B cell (primary cell): ENCODE measurements around the gene LEMD3. TPM values are rescaled to one million over a fixed set of nuclear protein-coding genes. Genes with fewer than 3 reads are reported as not detected.

ENCODE experiments used
- ATAC-seq: fragments of 200-7000 bp; cut with Tn5 transposase; one replicate; pipeline ENCODE4 v1.10.0; 2021; ENCODE audit warnings: low read depth, mild to moderate bottlenecking, moderate number of reproducible peaks, moderate library complexity
- CTCF ChIA-PET: fragments of 350-600 bp; sonication (Branson Sonifier 250); formaldehyde crosslinking; loops from one replicate; lab custom pipeline; 2021; ENCODE audit warnings: antibody characterized with exemption, inconsistent platforms; lab: Charles Lee
- POLR2A ChIA-PET: fragments of 350-600 bp; sonication (Branson Sonifier 250); formaldehyde crosslinking; loops from one replicate; lab custom pipeline; 2021; ENCODE audit warnings: antibody characterized with exemption; lab: Charles Lee
- DNase-seq: peaks from one replicate; pipeline ENCODE4 v3.0.0; 2013
- H2AFZ ChIP-seq: 2 replicates; pipeline ENCODE4 v1.6.1; 2012; ENCODE audit warnings: mild to moderate bottlenecking, low read depth, low read length; ENCODE audit not compliant: insufficient read depth, poor library complexity, severe bottlenecking
- H3K27ac ChIP-seq, 2 donors: 1 replicate in 1 of 2; 2 replicates in 1 of 2; pipeline ENCODE4 v1.5.1; 2012 to 2013; ENCODE audit warnings: low read length in 2 of 2, mild to moderate bottlenecking in 2 of 2, moderate library complexity in 1 of 2
- H3K27me3 ChIP-seq, 4 experiments: fragments of 200-600 bp in 1 of 4; sonication (generic) in 1 of 4; replicated peaks in 1 of 4; 1 replicate in 2 of 4; 2 replicates in 2 of 4; pipeline versions ENCODE4 v1.6.1 to v1.7.0; 2013 to 2016; ENCODE audit warnings: low read length in 3 of 4, mild to moderate bottlenecking in 2 of 4, mixed read lengths in 1 of 4, moderate library complexity in 1 of 4; ENCODE audit not compliant: insufficient read depth in 4 of 4, control insufficient read depth in 3 of 4; ENCODE audit errors: control extremely low read depth in 1 of 4
- H3K36me3 ChIP-seq, 2 experiments: replicated peaks in 1 of 2; 1 replicate in 1 of 2; 2 replicates in 1 of 2; pipeline versions ENCODE4 v1.6.1 to v1.7.1; 2013; ENCODE audit warnings: low read length in 1 of 2; ENCODE audit not compliant: insufficient read depth in 2 of 2, control insufficient read depth in 1 of 2; ENCODE audit errors: control extremely low read depth in 1 of 2, extremely low read depth in 1 of 2
- H3K4me1 ChIP-seq, 2 donors: fragments of 200-600 bp in 1 of 2; sonication (generic) in 1 of 2; 1 replicate in 1 of 2; 2 replicates in 1 of 2; pipeline versions ENCODE4 v1.5.1 to v1.6.1; 2013 to 2017; ENCODE audit warnings: low read length in 2 of 2; ENCODE audit not compliant: control insufficient read depth in 2 of 2, insufficient read depth in 2 of 2
- H3K4me2 ChIP-seq: replicated peaks from 2 replicates; pipeline ENCODE3; 2012; ENCODE audit warnings: mild to moderate bottlenecking, low read depth, low read length; ENCODE audit not compliant: poor library complexity, severe bottlenecking
- H3K4me3 ChIP-seq, 5 experiments: fragments of 200-600 bp in 1 of 5; sonication (generic) in 1 of 5; 1 replicate in 3 of 5; 2 replicates in 2 of 5; pipeline versions ENCODE4 v1.5.1 to v1.7.0; 2011 to 2016; ENCODE audit warnings: low read length in 4 of 5, mild to moderate bottlenecking in 4 of 5, low read depth in 2 of 5, control low read depth in 1 of 5, moderate library complexity in 1 of 5; ENCODE audit not compliant: insufficient read depth in 1 of 5; ENCODE audit errors: control extremely low read depth in 1 of 5, extremely low read depth in 1 of 5
- H3K79me2 ChIP-seq: fragments of 200-600 bp; sonication (generic); one replicate; pipeline ENCODE4 v1.6.0; 2016; ENCODE audit warnings: low read length; ENCODE audit not compliant: control insufficient read depth, insufficient read depth
- H3K9ac ChIP-seq: fragments of 200-600 bp; sonication (generic); 2 replicates; pipeline ENCODE4 v1.6.1; 2017; ENCODE audit warnings: mild to moderate bottlenecking, low read length, moderate library complexity
- H3K9me3 ChIP-seq, 3 donors: one replicate each; pipeline versions ENCODE4 v1.6.1 to v1.7.1; 2013; ENCODE audit warnings: low read length in 2 of 3; ENCODE audit not compliant: control insufficient read depth in 2 of 3, insufficient read depth in 1 of 3; ENCODE audit errors: control extremely low read depth in 1 of 3
- H4K20me1 ChIP-seq: 2 replicates; pipeline ENCODE4 v1.6.0; 2012; ENCODE audit warnings: mild to moderate bottlenecking, low read length; ENCODE audit not compliant: insufficient read depth, control insufficient read depth, poor library complexity, severe bottlenecking
- H3K27ac Mint-ChIP-seq: one replicate; pipeline ENCODE4 v1.8.0; 2021; ENCODE audit warnings: mixed read lengths
- H3K27me3 Mint-ChIP-seq: one replicate; pipeline ENCODE4 v1.8.0; 2021; ENCODE audit warnings: mixed read lengths
- H3K4me1 Mint-ChIP-seq: one replicate; pipeline ENCODE4 v1.8.0; 2021; ENCODE audit warnings: mixed read lengths
- H3K4me3 Mint-ChIP-seq: one replicate; pipeline ENCODE4 v1.8.0; 2021; ENCODE audit warnings: mixed read lengths
- H3K9me3 Mint-ChIP-seq: one replicate; pipeline ENCODE4 v1.8.0; 2022; ENCODE audit warnings: mixed read lengths; ENCODE audit not compliant: insufficient read depth
- CTCF ChIP-seq: fragments of 200-600 bp; IDR thresholded peaks from one replicate; pipeline ENCODE4 v1.8.0; 2022; ENCODE audit warnings: antibody characterized with exemption, mild to moderate bottlenecking
- EZH2 ChIP-seq: IDR thresholded peaks from 2 replicates; pipeline ENCODE4 v1.6.1; 2012; ENCODE audit warnings: borderline replicate concordance, low read depth, mild to moderate bottlenecking, moderate library complexity, low read length; ENCODE audit not compliant: insufficient read depth, poor library complexity, severe bottlenecking
- WGBS: methylation state at CpG from one replicate; pipeline ENCODE4 v1.1.5; 2013; ENCODE audit warnings: missing lambda C conversion rate; ENCODE audit not compliant: insufficient coverage; 5-methylcytosine and 5-hydroxymethylcytosine counted together
- intact Hi-C: fragments of 100-400 bp; cut with micrococcal nuclease; formaldehyde crosslinking; loops from one replicate; pipeline ENCODE4 v1.10.0; 2022
- polyA plus RNA-seq: library from polyadenylated mRNA; depleted of rRNA; stranded (reverse); fragments of >200 nt; gene quantifications from 2 replicates; pipeline ENCODE4 v1.2.3, GENCODE V29; 2012
- total RNA-seq, 2 donors: library from RNA; stranded (reverse); fragments of 120-200 nt in 1 of 2; gene quantifications; 1 replicate in 1 of 2; 2 replicates in 1 of 2; pipeline versions ENCODE4 v1.2.3 to v1.2.4, GENCODE V29; 2013 to 2022

The LEMD3 gene
- total and polyA plus RNA-seq, 2 donors (not counting 1 experiment from before 2014, with no cell fraction given), result 19.4 to 71.8 TPM

GRCh38 chr12:65204886-65205525 is 35.6 kb downstream of the LEMD3 start:
- TF ChIP-seq CTCF (no peak), EZH2 (no peak)
- Histone ChIP-seq H3K79me2 (peaks cover 92% of the 10 kb centered on the region), H4K20me1 (no peaks in the 10 kb centered on the region), H2AFZ (no peak overlapping the region), H3K9ac (no peak overlapping the region), H3K27me3 (no peaks in the 10 kb centered on the region), H3K9me3 (peaks cover 0 to 1% (median 0%) of the 10 kb centered on the region in 3 donors), H3K27ac (peak overlapping the region in 1 of 2 donors; percentile 82), H3K36me3 (peaks cover 0 to 2% of the 10 kb centered on the region in 2 experiments), H3K4me2 (peak overlapping the region; percentile 31), H3K4me3 (no peak overlapping the region), H3K4me1 (peaks cover 35 to 58% of the 10 kb centered on the region in 2 donors)
- Mint-ChIP-seq H3K9me3 (no peaks in the 10 kb centered on the region), H3K27ac (peak overlapping the region; percentile 68), H3K4me3 (peak overlapping the region; percentile 64), H3K4me1 (peaks cover 81% of the 10 kb centered on the region), H3K27me3 (no peaks in the 10 kb centered on the region)
- DNase-seq (peak; percentile 28), ATAC-seq (no peak)
- ChIA-PET POLR2A (no interaction called here), CTCF (no interaction called here)
- intact Hi-C loops, result no loop called here
- no CpG with 5 or more reads among the region's 2 CpGs for WGBS

- peak; percentile 37 for DNase-seq
- Histone ChIP-seq H3K4me2 (peak overlapping the region; percentile 31), H3K9me3 (peaks cover 0 to 1% (median 0%) of the 10 kb centered on the region in 3 donors), H4K20me1 (no peaks in the 10 kb centered on the region), H3K9ac (no peak overlapping the region), H3K4me3 (no peak overlapping the region), H3K36me3 (peaks cover 0 to 2% of the 10 kb centered on the region in 2 experiments), H3K27me3 (no peaks in the 10 kb centered on the region), H3K27ac (peak overlapping the region in 1 of 2 donors; percentile 82), H3K4me1 (peaks cover 39 to 66% of the 10 kb centered on the region in 2 donors), H2AFZ (no peak overlapping the region), H3K79me2 (peaks cover 92% of the 10 kb centered on the region)
- intact Hi-C loops, result no loop called here
- POLR2A ChIA-PET, result no interaction called here
- Mint-ChIP-seq H3K9me3 (no peaks in the 10 kb centered on the region), H3K27ac (peak overlapping the region; percentile 79), H3K4me1 (peaks cover 79% of the 10 kb centered on the region), H3K27me3 (no peaks in the 10 kb centered on the region), H3K4me3 (peak overlapping the region; percentile 67)
- CTCF ChIA-PET, result no interaction called here
- peak; percentile 49 for ATAC-seq
- no peak for TF ChIP-seq EZH2
- no peak for TF ChIP-seq CTCF
These were observed 36.5 kb downstream of the LEMD3 start for GRCh38 chr12:65205886-65206285.
